Spinal cord (tissue), 10 donors: Measurements from ENCODE around the gene BST1. TPM values are rescaled to one million over a fixed set of nuclear protein-coding genes. Genes with fewer than 3 reads are reported as not detected.

Experiments
- DNase-seq, 6 donors: peaks; one replicate each; pipeline versions ENCODE4 v3.0.0 to v3.0.0-alpha.2; 2013 to 2015; ENCODE audit warnings: low spot score in 6 of 6, low read depth in 4 of 6
- H3K27ac ChIP-seq: one replicate; pipeline ENCODE4 v1.5.1; 2013; ENCODE audit warnings: low read depth, low read length, control low read depth
- H3K27me3 ChIP-seq: one replicate; pipeline ENCODE4 v1.6.1; 2013; ENCODE audit warnings: low read length; ENCODE audit not compliant: control insufficient read depth, insufficient read depth
- H3K36me3 ChIP-seq: one replicate; pipeline ENCODE4 v1.6.1; 2013; ENCODE audit warnings: low read length; ENCODE audit not compliant: control insufficient read depth, insufficient read depth
- H3K4me1 ChIP-seq: one replicate; pipeline ENCODE4 v1.6.1; 2013; ENCODE audit warnings: low read length; ENCODE audit not compliant: control insufficient read depth, insufficient read depth
- H3K4me3 ChIP-seq: one replicate; pipeline ENCODE4 v1.5.1; 2013; ENCODE audit warnings: low read depth, low read length, control low read depth
- H3K9me3 ChIP-seq: one replicate; pipeline ENCODE4 v1.6.1; 2013; ENCODE audit warnings: low read length; ENCODE audit not compliant: control insufficient read depth, insufficient read depth
- WGBS: methylation state at CpG from one replicate; pipeline ENCODE4 v1.1.5; 2013; ENCODE audit warnings: missing lambda C conversion rate; ENCODE audit not compliant: insufficient coverage; 5-methylcytosine and 5-hydroxymethylcytosine counted together
- polyA plus RNA-seq, 2 donors: library from polyadenylated mRNA; unstranded; fragments of 120-200 nt; gene quantifications; one replicate each; pipeline ENCODE4 v1.2.1, GENCODE V29; 2013; ENCODE audit not compliant: insufficient read length in 2 of 2
- total RNA-seq, 2 donors: library from RNA; depleted of rRNA in 1 of 2; stranded (reverse); fragments of 120-200 nt in 1 of 2; fragments of >200 nt in 1 of 2; gene quantifications; one replicate each; pipeline versions ENCODE4 v1.2.3 to v1.2.4, GENCODE V29; 2013 to 2014
- donor health status: healthy.

The BST1 gene
- total and polyA plus RNA-seq, 4 donors: 1.2 to 14.1 (median 7.7) TPM

DNA sequence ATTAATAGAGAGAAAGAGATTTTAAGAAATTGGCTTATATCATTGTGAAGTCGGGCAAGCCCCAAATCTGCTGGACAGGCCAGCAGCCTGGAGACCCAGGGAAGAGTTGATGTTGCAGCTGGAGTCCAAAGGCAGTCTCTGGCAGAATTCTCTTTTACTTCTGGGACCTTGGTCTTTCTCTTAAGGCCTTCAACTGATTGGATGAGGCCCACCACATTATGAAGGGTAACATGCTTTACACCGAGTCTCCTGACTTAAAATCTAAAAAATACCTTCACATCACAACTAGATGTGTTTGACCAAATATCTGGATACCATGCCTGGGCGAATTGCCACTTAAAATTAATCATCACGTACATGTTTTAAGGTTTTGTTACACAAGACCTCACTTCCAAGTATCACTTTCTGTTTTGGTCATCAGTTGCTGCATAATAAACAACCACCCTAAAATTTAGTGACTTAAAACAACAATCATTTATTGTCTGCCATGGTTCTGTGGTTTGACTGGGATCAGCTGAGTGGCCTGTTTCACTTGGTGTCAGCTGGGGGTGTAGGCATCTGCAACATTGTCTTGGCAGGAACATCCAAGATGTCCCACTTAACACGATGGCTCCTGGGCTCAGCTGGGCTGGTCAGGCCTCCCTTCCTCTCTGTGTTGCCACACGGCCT is 78.7 kb downstream of the BST1 start:
- WGBS: 73% methylated on average over 4 of the region's 6 CpGs
- DNase-seq: no peak
- Histone ChIP-seq H3K27me3 (peaks cover 2% of the 10 kb centered on the region), H3K4me1 (peaks cover 10% of the 10 kb centered on the region), H3K4me3 (no peak overlapping the region), H3K27ac (no peak overlapping the region), H3K36me3 (no peaks in the 10 kb centered on the region), H3K9me3 (no peaks in the 10 kb centered on the region)

Other genes starting within 250 kb of the BST1 start
- 10 to 100 TPM; 25.6 to 67.6 TPM for gene CC2D2A, start 233.2 kb upstream of the BST1 start, total RNA-seq
- gene CC2D2A, start 233.2 kb upstream of the BST1 start, polyA plus RNA-seq: 10 to 100 TPM; 34.7 to 38.2 TPM
- 100 to 1,000 TPM; 122 to 197 TPM for gene FBXL5, start 47.7 kb upstream of the BST1 start, total RNA-seq
- gene FBXL5, start 47.7 kb upstream of the BST1 start, polyA plus RNA-seq: 100 to 1,000 TPM in 1 of 2 donors, 10 to 100 TPM in 1; 85.8 to 102 TPM
- 10 to 100 TPM; 42.7 to 81.3 TPM for gene FAM200B, start 21.2 kb upstream of the BST1 start, total RNA-seq
- gene FAM200B, start 21.2 kb upstream of the BST1 start, polyA plus RNA-seq: 10 to 100 TPM; 57.5 to 71.9 TPM
- 1 to 10 TPM; 3.1 to 7.1 TPM for gene CD38, start 75.3 kb downstream of the BST1 start, total RNA-seq
- gene CD38, start 75.3 kb downstream of the BST1 start, polyA plus RNA-seq: 1 to 10 TPM; 3.0 to 8.2 TPM
- gene FGFBP1, start 235.7 kb downstream of the BST1 start, total RNA-seq: not detected
- gene FGFBP1, start 235.7 kb downstream of the BST1 start, polyA plus RNA-seq: not detected